Upper lobe of left lung (tissue), 6 donors: Measurements from ENCODE around the gene DNAAF3. TPM values are rescaled to one million over a fixed set of nuclear protein-coding genes. Genes with fewer than 3 reads are reported as not detected.

ENCODE experiments used
- ATAC-seq, 2 donors: fragments of 200-7000 bp; cut with Tn5 transposase; one replicate each; pipeline ENCODE4 v1.9.1; 2022; ENCODE audit warnings: mild to moderate bottlenecking in 2 of 2, moderate library complexity in 2 of 2; ENCODE audit not compliant: low FRiP score in 2 of 2
- DNase-seq, 2 donors: peaks; one replicate each; pipeline ENCODE4 v3.0.0-alpha.2; 2019 to 2020
- H3K27ac ChIP-seq, 4 donors: fragments of 200-600 bp; sonication (generic); one replicate each; pipeline ENCODE4 v1.5.1; 2016 to 2019
- H3K27me3 ChIP-seq, 4 donors: fragments of 200-600 bp; sonication (generic); one replicate each; pipeline ENCODE4 v1.5.1; 2017 to 2019
- H3K36me3 ChIP-seq, 4 donors: fragments of 200-600 bp; sonication (generic); one replicate each; pipeline ENCODE4 v1.5.1; 2016 to 2019
- H3K4me1 ChIP-seq, 4 donors: fragments of 200-600 bp; sonication (generic); one replicate each; pipeline ENCODE4 v1.5.1; 2018 to 2019
- H3K4me3 ChIP-seq, 4 donors: fragments of 200-600 bp; sonication (generic); one replicate each; pipeline ENCODE4 v1.5.1; 2017 to 2019; ENCODE audit warnings: mild to moderate bottlenecking in 2 of 4, moderate library complexity in 1 of 4
- H3K9me3 ChIP-seq, 4 donors: fragments of 200-600 bp; sonication (generic); one replicate each; pipeline ENCODE4 v1.5.1; 2018 to 2019
- EP300 ChIP-seq, 4 donors: sonication (generic); formaldehyde crosslinking; IDR thresholded peaks; one replicate each; pipeline ENCODE4 v1.5.1; 2017; ENCODE audit warnings: antibody characterized with exemption in 4 of 4, control low read depth in 2 of 4
- POLR2A ChIP-seq, 4 donors: fragments of 450-650 bp; IDR thresholded peaks; one replicate each; pipeline ENCODE4 v1.5.1; 2016 to 2017; ENCODE audit warnings: antibody characterized with exemption in 4 of 4, mild to moderate bottlenecking in 2 of 4
- POLR2AphosphoS5 ChIP-seq, 2 donors: sonication (generic); formaldehyde crosslinking; IDR thresholded peaks; one replicate each; pipeline ENCODE4 v1.5.1; 2017; ENCODE audit warnings: antibody characterized with exemption in 2 of 2
- WGBS, 2 donors: methylation state at CpG; one replicate each; pipeline ENCODE4 v1.1.5; 2017 to 2018; 5-methylcytosine and 5-hydroxymethylcytosine counted together
- small RNA-seq, 4 donors: library from RNA; depleted of rRNA; stranded (forward); fragments of <200 nt; gene quantifications; one replicate each; pipeline ENCODE3, GENCODE V24; 2016
- total RNA-seq, 6 donors: library from RNA; depleted of rRNA in 4 of 6; stranded (reverse); fragments of >200 nt in 4 of 6; gene quantifications; one replicate each; pipeline versions ENCODE4 v1.1.0 to v1.2.1, GENCODE V29; 2016 to 2021
- TF ChIP-seq, protein P1 (sequence below), 6 experiments: fragments of 450-650 bp in 4 of 6; fragments of 200-600 bp in 2 of 6; sonication (generic) in 2 of 6; IDR thresholded peaks; one replicate each; pipeline ENCODE4 v1.5.1; 2016 to 2019; ENCODE audit warnings: antibody characterized with exemption in 6 of 6
- donor health status: DM: no; HTN: no; CAD: no; lungs with moderate emphysema.
- donor health status: DM: no; HTN: yes; CAD: no; lungs with severe emphysema.

The DNAAF3 gene
- total RNA-seq, 6 donors from 2014 or later = 4.2 to 27.4 (median 18.3) TPM

DNA sequence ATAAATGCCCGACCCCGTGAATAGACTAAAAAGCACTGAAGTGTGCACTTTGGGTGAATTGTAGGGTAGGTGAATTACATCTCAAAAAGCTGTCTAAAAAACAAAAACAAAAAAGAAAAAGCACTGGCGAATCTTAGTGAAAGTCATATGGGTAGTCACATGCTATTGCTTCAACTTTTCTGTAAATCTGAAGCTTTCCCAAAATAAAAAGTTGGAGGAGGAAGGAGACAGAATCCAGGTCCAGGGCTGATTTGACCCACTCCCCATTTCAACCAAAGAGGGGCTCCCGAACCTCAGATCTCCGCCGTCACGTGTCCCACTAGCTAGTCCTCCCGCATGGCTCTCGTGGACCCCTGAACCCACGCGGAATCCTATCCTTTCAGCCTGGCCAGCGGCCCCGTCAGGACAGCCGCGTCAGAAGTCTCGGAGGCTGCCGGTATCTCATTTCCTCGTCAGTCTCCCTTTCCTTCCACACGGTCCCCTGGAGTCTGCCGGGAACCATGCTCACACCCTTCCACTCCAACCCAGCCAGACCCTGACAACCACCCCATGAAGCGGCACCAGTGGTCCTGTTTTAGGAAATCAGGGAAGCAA lies 55.1 kb downstream of the DNAAF3 start:
- Histone ChIP-seq H3K9me3 (no peaks in the 10 kb centered on the region), H3K27me3 (no peaks in the 10 kb centered on the region), H3K4me3 (no peak overlapping the region), H3K4me1 (peaks cover 31 to 41% (median 36%) of the 10 kb centered on the region in 4 donors), H3K36me3 (peaks cover 0 to 43% (median 18%) of the 10 kb centered on the region in 4 donors), H3K27ac (peak overlapping the region in 3 of 4 donors; percentile 6 to 92 (median 27))
- 83 to 85% methylated on average over 21 of the region's 21 CpGs for WGBS, 2 donors
- TF ChIP-seq POLR2AphosphoS5 (IDR thresholded peaks at IDR 0.05) (no peak), POLR2A (IDR thresholded peaks at IDR 0.05) (no peak), EP300 (IDR thresholded peaks at IDR 0.05) (no peak)
- TF ChIP-seq, protein P1, sequence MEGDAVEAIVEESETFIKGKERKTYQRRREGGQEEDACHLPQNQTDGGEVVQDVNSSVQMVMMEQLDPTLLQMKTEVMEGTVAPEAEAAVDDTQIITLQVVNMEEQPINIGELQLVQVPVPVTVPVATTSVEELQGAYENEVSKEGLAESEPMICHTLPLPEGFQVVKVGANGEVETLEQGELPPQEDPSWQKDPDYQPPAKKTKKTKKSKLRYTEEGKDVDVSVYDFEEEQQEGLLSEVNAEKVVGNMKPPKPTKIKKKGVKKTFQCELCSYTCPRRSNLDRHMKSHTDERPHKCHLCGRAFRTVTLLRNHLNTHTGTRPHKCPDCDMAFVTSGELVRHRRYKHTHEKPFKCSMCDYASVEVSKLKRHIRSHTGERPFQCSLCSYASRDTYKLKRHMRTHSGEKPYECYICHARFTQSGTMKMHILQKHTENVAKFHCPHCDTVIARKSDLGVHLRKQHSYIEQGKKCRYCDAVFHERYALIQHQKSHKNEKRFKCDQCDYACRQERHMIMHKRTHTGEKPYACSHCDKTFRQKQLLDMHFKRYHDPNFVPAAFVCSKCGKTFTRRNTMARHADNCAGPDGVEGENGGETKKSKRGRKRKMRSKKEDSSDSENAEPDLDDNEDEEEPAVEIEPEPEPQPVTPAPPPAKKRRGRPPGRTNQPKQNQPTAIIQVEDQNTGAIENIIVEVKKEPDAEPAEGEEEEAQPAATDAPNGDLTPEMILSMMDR (IDR thresholded peaks at IDR 0.05) = no peak
- DNase-seq (peak in 1 of 2 donors; percentile 39), ATAC-seq (no peak)

DNA sequence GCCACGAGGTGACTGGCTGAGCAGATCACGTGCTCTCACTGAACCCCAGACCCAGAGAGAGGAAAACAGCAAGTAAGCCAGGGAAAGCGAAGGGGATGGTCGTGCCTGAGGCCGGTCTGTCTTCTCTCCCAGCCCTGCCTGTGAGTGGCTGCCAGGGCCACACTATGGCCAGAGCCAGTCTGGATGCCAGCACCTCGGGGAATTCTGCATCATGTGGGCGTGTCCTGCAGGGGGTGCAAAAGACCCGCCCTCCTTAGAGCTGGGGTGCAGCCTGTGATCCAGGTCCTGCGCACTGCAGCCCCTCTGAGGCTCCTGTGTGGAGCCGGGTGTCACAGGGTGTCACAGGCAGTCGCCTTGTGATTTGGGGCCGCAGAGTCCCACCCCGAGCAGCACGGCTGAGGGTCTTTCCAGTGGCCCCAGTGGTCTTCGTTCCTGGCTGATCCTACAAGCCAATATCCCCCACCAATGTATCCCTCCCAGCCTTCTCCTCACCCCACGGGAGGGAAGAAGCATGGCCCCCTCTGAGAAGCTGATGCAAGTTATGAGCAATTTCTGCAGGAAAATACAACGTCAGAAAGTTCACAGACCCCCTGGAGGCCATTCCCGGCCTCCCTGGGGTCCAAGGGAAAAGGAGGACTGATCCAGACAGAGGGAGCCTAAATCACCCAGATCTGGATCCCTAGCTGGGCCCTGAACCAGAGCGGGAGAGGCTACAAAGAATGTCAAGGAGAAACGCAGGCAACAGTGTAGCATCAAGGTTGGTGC lies 56.7 kb downstream of the DNAAF3 start:
- WGBS, 2 donors = 91 to 94% methylated on average over 13 to 20 of the region's 20 CpGs
- H3K27ac ChIP-seq = no peak overlapping the region

More for the DNA sequence above, 56.7 kb downstream of the DNAAF3 start:
- DNase-seq (peak in 1 of 2 donors; percentile 56), ATAC-seq (no peak)
- TF ChIP-seq, protein P1 (IDR thresholded peaks at IDR 0.05) = no peak
- TF ChIP-seq EP300 (IDR thresholded peaks at IDR 0.05) (no peak), POLR2A (IDR thresholded peaks at IDR 0.05) (no peak), POLR2AphosphoS5 (IDR thresholded peaks at IDR 0.05) (no peak)
- Histone ChIP-seq H3K27me3 (no peaks in the 10 kb centered on the region), H3K4me1 (peaks cover 16 to 25% (median 20%) of the 10 kb centered on the region in 4 donors), H3K36me3 (peaks cover 0 to 50% (median 18%) of the 10 kb centered on the region in 4 donors), H3K4me3 (no peak overlapping the region), H3K9me3 (no peaks in the 10 kb centered on the region)

Small RNA genes within 50 kb of the gene (small RNA-seq; reads per million reads assigned to genes)
- 0 reads per million in 4 donors for gene MIR7975
- gene RF01210 = 0 reads per million in 4 donors

Other genes starting within 250 kb of the DNAAF3 start
- gene NLRP7, start 219.1 kb downstream of the DNAAF3 start, total RNA-seq = under 1 TPM in 1 of 6 donors, not detected in 5; 0.07 TPM
- 10 to 100 TPM; 10.8 to 23.5 (median 18.8) TPM for gene NLRP2, start 200.2 kb downstream of the DNAAF3 start, total RNA-seq
- 1 to 10 TPM in 2 of 6 donors, under 1 TPM in 3, not detected in 1; 0.26 to 6.3 (median 0.98) TPM for gene GP6, start 128.3 kb downstream of the DNAAF3 start, total RNA-seq
- 10 to 100 TPM; 24.0 to 72.3 (median 28.1) TPM for gene RDH13, start 103.5 kb downstream of the DNAAF3 start, total RNA-seq
- gene EPS8L1, start 90.7 kb downstream of the DNAAF3 start, total RNA-seq = 10 to 100 TPM; 30.2 to 55.7 (median 43.3) TPM
- 100 to 1,000 TPM in 5 of 6 donors, 10 to 100 TPM in 1; 99.6 to 369 (median 158) TPM for gene PPP1R12C, start 49.0 kb downstream of the DNAAF3 start, total RNA-seq
- gene TNNT1, start 17.4 kb downstream of the DNAAF3 start, total RNA-seq = 10 to 100 TPM in 1 of 6 donors, 1 to 10 TPM in 4, not detected in 1; 1.3 to 31.2 (median 2.4) TPM
- 10 to 100 TPM in 2 of 6 donors, 1 to 10 TPM in 4; 1.0 to 14.6 (median 5.9) TPM for gene TNNI3, start 8.9 kb downstream of the DNAAF3 start, total RNA-seq
- under 1 TPM in 2 of 6 donors, not detected in 4; 0.11 to 0.91 TPM for gene SYT5, start 13.7 kb upstream of the DNAAF3 start, total RNA-seq
- 1 to 10 TPM in 1 of 6 donors, under 1 TPM in 4, not detected in 1; 0.30 to 3.1 (median 0.67) TPM for gene PTPRH, start 42.9 kb upstream of the DNAAF3 start, total RNA-seq
- gene TMEM86B, start 62.1 kb upstream of the DNAAF3 start, total RNA-seq = 10 to 100 TPM in 1 of 6 donors, 1 to 10 TPM in 5; 2.0 to 10.5 (median 4.8) TPM
- 100 to 1,000 TPM in 1 of 6 donors, 10 to 100 TPM in 5; 49.0 to 104 (median 76.7) TPM for gene PPP6R1, start 92.4 kb upstream of the DNAAF3 start, total RNA-seq
- 10 to 100 TPM; 21.0 to 34.6 (median 30.1) TPM for gene HSPBP1, start 113.5 kb upstream of the DNAAF3 start, total RNA-seq
- gene BRSK1, start 117.4 kb upstream of the DNAAF3 start, total RNA-seq = 1 to 10 TPM in 5 of 6 donors, not detected in 1; 1.0 to 2.7 (median 1.1) TPM
- 10 to 100 TPM in 5 of 6 donors, 1 to 10 TPM in 1; 8.2 to 67.7 (median 29.7) TPM for gene TMEM150B, start 158.7 kb upstream of the DNAAF3 start, total RNA-seq
- gene KMT5C, start 173.3 kb upstream of the DNAAF3 start, total RNA-seq = 100 to 1,000 TPM in 1 of 6 donors, 10 to 100 TPM in 4, 1 to 10 TPM in 1; 9.1 to 111 (median 15.6) TPM
- gene COX6B2, start 188.1 kb upstream of the DNAAF3 start, total RNA-seq = under 1 TPM in 1 of 6 donors, not detected in 5; 0.20 TPM
- gene GARIN5B, start 196.6 kb upstream of the DNAAF3 start, total RNA-seq = not detected
- under 1 TPM in 2 of 6 donors, not detected in 4; 0.20 to 0.34 TPM for gene IL11, start 203.8 kb upstream of the DNAAF3 start, total RNA-seq
- 10 to 100 TPM in 4 of 6 donors, 1 to 10 TPM in 1, under 1 TPM in 1; 0.92 to 48.6 (median 20.9) TPM for gene TMEM190, start 210.2 kb upstream of the DNAAF3 start, total RNA-seq
- 10 to 100 TPM; 22.0 to 54.6 (median 36.0) TPM for gene TMEM238, start 217.7 kb upstream of the DNAAF3 start, total RNA-seq
- gene RPL28, start 219.3 kb upstream of the DNAAF3 start, total RNA-seq = 1,000 to 10,000 TPM in 2 of 6 donors, 100 to 1,000 TPM in 4; 308 to 1,892 (median 534) TPM
- 10 to 100 TPM in 5 of 6 donors, 1 to 10 TPM in 1; 6.5 to 31.6 (median 19.0) TPM for gene UBE2S, start 241.2 kb upstream of the DNAAF3 start, total RNA-seq